ENCODE measurements around the gene MROH9.
"Not testable (repeated sequence)": the region's sequence is repeated elsewhere in the genome, so short reads cannot be mapped to it uniquely, and the experiment has no call there.

Gene MROH9, protein sequence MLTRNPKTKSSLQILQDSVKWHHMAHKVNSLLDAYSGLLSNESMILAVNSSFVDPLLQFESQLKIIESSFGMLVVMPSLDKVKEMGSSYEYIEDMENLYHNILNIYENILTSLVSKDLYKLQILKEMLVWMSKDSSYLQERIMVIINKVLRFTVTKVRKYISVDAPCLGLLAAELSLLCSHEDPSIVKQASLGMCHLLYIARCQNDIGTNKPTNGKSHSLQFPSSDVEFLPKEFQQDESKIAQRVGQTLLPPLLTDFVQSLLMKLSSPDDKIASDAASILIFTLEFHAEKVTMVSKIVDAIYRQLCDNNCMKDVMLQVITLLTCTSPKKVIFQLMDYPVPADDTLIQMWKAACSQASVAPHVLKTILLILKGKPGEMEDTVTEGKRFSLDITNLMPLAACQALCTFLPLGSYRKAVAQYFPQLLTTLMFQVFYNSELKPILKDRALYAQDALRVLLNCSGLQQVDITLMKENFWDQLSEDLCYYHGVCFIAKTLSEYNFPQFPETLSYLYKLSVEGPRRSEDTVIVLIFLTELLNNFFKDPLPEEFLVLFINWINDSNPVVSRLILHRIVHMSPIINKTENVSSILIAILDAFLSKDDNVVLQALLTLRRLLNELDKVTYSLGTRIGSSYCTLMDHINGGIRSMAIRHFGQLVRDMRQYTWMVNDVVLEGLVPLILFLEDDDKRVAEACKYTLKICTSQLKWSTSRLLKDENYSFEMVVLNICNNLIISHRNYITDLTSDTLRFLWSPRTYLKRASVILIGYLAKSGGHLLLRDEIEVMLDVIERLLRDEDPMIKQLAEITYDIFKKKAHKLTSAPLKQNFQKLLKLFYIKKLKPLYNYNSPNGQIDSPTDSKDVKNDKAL

DNA sequence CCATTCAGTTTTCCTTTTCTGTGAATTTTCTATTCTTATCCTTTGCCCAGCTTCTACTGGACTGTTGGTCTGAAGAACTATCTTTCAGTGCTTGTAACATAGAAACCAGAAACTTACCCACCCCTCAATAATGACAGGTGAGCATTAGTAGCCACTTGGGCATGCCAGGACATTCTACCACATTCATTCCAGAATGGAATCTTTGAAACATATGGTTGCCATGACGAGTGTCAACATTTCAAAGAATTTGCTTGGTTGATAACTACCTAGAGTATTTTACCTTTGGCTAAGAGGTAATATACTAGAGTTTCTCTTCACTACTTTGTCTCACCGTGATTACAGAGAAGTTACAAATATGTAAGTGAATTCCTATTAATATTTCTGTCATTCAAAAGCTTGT, at the start of gene MROH9:
Gene MROH9 (plus strand): TSS at position 304 of the 400 bp plus-strand sequence. CDS start 10,023 bp downstream, outside the sequence.
- no peak for DNase-seq

DNA sequence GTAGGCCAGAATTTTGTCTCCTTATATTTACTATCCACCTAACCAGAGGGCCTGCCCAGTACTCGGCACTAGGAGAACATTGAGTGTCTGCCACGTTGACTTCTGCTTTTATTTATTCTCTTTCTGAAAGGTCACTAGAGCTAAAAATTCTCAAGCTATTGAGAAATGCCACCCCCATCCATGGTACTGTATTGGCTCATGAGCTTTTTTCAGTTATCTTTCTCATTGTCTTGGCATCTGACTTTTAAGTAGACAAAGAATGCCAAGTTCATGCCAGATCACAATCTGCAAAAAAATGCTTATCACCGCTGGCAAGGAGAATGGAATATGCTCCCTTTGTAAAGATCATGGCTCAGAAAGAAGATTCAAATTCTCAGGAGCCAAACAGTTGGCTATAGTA, 49.8 kb upstream of the MROH9 start:
- no peak for DNase-seq

DNA sequence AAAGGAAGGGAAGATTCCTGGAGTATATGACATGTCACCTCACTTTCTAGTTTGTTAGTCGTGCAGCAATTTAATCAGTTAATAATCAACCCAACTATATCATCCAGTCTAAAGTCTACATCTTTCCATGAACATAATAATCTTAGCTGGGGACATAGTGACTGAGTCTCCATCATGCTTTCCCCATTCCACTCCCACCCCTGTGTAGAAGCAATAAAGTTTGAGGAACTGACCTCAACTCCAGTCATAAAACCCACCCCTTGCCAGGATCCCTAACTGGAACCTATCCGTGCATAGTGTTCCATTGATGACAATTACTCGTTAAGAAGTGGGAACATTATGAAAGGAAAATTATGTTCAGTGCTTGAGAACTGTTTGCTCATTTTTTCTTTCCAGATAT, 48.9 kb upstream of the MROH9 start:
- DNase-seq: no peak

DNA sequence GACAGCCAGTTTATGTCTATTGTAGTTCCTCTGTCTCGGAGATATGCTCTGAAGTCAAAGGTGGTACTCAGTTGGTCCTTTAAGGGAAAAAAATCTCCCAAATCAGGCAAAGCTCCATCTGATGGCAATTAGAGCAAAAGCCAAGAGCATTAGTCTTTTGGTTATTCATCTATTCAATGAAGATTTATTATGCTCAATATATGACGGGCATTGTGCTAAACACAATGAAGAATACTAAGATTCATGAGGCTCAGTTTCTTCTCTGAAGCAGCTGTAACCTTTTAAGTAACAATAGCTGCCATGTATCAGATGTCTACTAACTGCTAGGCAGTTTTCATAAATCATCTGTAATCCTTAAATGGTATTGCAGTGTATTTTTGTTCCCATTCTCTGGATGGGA, 47.6 kb upstream of the MROH9 start:
- DNase-seq: no peak

DNA sequence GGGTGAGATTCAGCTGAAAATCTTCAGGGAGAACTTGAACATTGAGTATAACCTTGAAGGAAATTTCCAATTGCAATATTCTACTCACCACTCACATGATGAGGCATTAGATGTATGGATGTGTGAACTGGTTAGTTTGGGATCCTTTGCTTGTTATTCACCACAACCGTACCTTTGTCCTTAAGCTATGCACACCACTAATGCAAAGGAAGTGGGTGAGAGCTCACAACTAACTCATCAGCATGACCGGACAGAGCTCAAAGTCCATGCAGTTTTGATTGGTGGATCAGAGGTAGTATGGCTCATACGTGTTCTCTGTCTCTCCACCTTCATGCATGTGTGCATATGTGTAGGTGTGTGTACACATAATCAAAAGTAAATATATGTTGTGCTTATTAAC, 43.5 kb upstream of the MROH9 start:
- no peak for DNase-seq

DNA sequence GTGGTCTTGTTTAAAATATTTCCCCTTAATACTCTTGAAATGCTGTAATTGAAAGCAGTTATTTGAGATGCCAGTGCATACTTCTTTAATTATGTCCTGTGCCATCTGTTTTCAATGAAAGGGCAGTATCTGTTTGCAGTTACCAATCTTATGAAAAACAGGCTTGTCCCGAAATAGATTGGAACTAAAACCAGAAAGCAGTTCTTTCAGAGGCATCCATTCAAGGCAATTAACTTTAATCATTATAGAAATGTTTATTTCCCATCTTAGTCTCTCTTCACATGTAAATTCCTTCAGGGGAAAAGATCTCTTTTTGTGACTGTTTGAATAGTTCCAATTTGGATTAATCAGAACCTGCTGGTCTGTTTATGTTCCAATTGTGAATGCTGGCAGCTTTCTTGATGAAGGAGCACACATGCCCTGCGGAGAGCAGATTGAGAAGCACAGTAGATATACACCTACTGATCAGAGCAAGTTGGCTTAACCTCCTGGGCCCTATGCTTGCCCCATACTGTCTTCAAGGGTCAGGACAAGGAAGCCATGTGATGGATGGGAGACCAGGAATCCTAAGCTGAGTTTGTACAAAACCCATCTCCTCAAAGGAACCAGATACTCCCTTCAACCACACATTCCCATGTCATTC, 41.6 kb upstream of the MROH9 start:
- no peak for DNase-seq

DNA sequence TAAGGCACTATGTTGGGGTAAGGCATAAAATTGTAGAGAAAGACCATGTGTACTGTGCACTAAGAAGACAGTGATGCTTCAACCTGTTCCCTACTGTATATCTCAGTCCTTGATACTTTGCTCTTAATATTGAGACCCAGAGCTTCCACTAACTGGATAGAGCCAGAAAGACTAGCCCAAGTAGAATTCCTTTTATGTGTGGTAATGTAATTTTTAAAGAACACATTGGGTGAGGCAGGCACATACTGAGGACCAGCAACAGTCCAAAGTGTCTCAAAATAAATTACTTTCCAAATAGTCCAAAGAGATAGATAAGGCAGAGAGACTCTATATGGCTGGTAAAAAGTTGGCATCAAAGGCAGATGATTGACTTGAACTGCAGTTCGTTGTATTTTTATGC, 31.4 kb upstream of the MROH9 start:
- no peak for DNase-seq

DNA sequence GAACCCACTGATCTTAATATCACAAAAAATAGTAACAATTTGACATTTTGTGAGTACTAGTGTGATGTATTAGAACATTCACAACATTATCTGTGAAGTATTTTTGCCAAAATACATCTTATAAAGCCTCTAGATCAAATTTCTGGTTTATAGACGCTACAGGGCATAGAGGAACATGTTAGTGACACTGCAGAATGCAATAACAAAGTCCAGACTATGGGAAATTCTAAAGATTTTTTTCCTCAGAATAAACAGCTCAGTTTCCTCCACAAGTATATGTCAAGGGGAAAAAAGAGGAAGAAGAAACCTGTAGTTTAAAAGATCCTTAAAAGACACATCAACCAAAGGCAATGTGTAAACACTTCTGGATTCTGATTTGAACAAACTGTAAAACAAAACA, 26.4 kb upstream of the MROH9 start:
- no peak for DNase-seq

DNA sequence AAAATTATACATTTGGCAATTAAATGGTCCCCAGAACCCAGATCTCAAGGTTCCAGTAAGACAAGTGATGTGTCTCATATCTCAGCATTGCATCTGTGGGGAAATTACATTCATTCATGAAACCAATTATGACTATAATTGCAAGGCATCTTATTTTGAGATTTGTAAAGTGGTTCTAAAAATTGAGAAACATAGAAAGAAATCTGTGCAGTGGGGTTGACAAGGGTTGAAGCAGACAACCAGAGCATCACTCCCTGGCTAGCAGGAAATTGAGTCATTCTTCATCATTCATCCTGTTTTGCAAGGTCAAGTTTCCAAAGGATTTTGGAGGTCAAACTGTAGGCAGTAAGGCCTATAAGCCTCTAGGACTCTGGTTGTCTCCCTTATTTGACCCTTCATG, 25.1 kb upstream of the MROH9 start:
- DNase-seq: no peak

DNA sequence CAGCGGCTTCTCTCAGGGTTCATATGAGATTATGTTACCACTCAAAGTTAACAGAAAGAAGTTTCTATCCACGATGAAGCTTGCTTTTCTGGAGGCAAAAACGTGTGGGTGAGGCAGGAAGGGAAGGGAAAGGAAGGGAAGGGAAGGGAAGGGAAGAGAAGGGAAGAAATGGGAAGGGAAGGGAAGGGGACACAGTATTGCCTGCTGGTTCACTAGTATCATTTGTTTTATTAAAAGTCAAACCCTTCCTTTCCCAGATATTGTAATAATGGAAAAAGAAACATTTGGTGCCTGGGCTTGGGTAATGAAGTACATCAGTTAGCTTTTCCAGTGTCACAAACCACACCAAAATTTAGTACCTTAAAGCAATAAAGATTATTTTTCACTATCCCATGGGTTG, 18.0 kb upstream of the MROH9 start:
- no peak for DNase-seq

DNA sequence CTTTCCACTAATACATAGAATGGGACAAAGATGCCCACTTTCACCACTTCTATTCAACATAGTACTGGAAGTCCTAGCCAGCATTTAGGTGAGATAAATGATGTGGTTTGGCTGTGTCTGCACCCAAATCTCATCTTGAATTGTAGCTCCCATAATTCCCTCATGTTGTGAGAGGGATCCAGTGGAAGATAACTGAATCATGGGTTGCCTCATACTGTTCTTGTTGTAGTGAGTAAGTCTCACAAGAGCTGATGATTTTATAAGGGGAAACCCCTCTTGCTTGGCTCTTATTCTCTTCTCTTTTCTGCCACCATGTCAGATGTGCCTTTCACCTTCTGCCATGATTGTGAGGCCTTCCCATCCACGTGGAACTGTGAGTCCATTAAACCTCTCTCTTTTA, 10.7 kb upstream of the MROH9 start:
- DNase-seq: not testable (repeated sequence)

DNA sequence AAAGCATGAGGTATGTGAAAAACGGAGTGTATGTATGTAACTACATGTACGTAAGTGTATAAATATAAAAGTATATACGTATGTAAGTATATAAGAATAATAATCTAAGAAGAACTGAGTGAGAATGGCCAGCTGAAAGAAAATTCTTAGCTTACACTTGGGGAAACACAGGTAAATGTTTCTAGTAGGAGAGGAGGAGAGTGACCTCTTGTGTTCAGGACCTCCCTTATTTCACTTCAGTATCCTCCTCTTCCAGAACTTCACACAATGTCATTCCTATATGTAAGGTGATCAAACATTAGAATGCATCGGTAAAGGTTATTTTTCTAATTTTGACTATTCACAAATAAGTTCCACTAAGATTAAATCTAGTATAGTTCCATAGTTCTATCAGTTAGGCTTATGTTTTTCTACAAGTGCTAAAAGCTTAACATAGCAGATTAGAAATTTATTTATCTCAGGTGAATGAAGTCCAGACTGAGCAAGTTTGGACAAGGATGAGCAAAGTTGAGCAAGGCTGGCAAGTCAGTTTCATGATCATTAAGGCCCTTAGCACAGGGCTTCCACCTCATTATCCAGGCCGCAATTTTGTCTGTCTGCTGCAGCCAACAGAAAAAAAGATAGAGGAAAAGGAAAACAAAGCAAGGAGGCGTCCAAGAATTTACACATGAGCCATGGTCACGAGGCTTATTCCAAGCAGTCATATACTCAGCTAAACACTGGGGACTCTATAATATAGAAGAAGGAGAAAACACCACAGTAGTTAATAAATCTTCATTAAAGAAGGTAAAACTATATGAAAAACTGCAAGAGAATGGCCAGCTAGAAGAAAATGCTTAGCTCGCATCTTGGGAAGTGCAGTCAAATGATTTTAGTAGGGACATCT, 7.1 kb upstream of the MROH9 start:
- no peak for DNase-seq

DNA sequence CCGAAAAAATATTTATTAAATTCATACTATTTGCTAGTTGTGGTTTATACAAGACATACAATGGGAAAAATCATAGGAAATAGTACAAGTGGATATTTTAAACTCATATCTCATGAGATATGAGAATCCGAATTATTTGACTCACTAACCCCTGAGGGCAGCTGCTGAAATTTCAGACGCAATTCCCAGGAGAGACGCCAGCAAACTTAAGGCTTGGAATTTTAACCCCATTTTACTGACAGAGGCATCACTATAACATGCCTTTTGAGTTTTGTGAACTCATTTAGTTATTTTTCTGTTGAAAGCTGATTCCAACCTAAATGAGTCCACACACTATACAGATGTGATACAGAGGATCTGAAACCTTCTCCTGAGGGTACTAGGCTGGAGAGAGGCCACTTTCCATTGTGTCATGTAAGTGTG, 5.9 kb upstream of the MROH9 start:
- DNase-seq: no peak

DNA sequence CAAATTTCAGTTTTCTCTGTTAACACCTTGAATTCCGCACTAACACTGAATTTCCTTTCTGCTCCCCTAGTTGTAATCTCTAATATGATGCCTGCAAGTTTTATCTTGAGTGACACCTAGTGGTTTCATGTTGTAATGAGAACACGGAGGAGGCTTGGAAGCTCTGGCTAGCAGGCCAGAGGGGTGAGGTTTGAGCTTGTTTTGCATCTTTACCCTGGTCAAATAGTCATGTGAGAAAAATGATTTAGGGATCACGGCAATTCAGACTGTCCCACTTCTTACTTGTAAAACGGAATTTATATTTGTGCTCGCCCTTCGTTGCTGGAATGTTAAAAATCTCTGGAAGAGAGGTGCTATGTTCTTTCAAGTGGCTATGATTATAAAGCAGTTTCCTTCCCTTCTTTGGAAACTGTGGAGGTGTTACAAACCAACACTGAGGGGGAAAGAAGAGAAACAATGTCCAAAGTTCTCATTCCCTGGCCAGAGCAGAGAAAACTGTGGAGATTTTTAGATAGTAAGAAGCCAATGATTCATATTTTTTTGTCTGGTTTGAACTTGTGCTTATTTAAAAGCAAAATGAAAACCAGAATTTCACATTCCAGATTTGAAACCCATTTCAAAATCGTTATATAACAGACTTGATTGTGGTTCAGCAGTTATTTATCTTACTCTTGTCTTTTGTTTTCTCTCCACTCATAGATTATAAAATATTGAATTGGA, 5.3 kb upstream of the MROH9 start:
- DNase-seq: peak in 19 of 56 donors; percentile 0 to 38 (median 5)

DNA sequence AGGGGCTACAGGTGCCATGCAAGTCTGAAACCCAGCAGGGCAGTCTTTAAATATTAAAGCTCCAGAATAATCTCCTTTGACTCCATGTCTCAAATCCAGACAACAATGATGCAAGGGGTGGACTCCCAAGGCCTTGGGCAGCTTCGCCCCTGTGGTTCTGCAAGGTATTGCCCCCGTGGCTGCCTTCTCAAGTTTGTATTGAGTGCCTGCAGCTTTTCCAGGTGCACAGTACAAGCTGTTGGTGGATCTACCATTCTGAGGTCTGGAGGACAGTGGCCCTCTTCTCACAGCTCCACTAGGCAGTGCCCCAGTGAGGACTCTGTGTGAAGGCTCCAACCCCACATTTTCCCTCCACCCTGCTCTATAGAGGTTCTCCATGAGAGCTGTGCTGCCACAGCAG, 3.7 kb upstream of the MROH9 start:
- DNase-seq: no peak

DNA sequence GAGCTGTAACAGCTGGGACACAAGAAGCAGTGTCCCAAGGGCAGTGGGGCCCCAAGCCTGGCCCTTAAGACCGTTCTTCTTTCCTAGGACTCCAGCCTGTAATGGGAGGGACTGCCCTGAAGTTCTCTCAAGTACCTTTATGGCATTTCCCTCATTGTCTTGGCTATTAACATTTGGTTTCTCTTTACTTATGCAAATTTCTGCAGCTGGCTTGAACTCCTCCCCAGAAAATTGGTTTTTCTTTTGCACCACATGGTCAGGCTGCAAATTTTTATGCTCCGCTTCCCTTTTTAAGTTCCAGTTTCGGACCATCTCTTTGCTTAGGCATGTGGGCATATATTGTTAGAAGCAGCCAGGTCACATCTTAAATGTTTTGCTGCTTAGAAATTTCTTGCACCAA, 3.1 kb upstream of the MROH9 start:
- DNase-seq: no peak

DNA sequence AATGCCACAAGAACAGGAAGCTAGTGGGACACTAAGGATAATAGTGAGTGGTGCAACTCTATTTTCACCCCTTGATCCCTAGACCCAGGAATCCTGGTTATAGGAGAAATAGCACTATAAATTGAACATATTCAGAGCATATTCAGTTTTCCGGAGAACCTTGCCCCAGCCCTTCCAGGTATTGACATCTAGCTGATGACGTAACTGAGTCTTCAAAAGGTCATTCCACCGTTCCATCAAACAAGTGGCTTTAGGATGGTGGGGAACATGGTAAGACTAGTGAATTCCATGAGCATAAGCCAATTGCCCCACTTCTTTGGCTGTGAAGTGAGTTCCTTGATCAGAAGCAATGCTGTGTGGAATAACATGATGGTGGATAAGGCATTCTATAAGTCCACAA, 2.9 kb downstream of the MROH9 start:
- DNase-seq: no peak

DNA sequence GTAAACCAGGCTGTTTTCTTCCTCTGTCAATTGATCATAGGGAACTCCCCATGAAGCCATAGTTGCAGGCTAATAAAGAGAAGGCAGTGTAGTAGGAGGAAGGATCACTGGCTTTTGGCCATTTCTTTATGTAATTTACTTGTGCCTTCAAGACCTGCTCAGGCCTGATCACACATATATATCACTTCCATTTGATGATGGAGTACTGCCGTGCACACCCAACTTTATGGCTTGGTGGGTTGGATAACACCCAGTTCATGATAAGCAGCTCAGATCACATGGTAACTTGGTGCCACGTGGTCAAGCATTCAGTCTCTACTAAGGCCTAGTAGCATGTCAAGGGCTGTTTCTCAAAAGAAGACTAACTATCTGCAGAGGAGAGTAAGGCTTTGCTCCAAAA, 4.1 kb downstream of the MROH9 start:
- DNase-seq: no peak

DNA sequence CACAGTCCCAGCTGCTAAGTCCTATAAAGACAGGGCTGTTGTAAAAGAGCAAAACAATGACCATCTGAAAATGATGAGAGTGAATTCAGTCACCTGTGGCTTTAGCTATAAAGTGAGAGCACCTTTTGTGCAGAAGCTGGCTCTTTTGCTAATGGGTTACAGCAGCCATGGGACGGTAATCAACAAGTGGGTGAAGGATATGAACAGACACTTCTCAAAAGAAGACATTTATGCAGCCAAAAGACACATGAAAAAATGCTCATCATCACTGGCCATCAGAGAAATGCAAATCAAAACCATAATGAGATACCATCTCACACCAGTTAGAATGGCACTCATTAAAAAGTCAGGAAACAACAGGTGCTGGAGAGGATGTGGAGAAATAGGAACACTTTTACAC, 16.4 kb downstream of the MROH9 start:
- DNase-seq: not testable (repeated sequence)

DNA sequence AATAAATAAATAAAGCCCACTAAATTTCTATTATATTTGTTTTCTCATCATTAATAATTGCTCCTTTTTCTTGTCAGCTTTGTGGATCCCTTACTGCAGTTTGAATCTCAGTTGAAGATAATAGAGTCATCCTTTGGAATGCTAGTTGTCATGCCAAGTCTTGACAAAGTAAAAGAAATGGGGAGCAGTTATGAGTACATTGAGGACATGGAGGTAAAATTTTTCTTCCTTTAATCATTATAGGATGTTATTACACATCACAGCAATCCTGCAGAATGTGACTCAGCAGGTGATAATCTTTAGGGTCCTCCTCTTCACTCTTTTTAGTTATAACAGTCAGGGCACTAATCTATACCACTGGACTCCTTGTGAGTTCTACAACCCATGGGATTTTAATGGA, 24.1 kb downstream of the MROH9 start:
- DNase-seq: no peak

Measured in nucleus accumbens (tissue), 56 donors.